HG03060 (cell line): Measurements from ENCODE around the gene ULK4.
"Not testable (repeated sequence)": the region's sequence is repeated elsewhere in the genome, so short reads cannot be mapped to it uniquely, and the experiment has no call there.

Source experiments
- ATAC-seq: cut with Tn5 transposase; IDR thresholded peaks from one replicate; pipeline ENCODE4 v1.9.1; 2021; ENCODE audit warnings: low read depth, moderate number of reproducible peaks; ENCODE audit not compliant: unreplicated experiment

Gene ULK4

DNA sequence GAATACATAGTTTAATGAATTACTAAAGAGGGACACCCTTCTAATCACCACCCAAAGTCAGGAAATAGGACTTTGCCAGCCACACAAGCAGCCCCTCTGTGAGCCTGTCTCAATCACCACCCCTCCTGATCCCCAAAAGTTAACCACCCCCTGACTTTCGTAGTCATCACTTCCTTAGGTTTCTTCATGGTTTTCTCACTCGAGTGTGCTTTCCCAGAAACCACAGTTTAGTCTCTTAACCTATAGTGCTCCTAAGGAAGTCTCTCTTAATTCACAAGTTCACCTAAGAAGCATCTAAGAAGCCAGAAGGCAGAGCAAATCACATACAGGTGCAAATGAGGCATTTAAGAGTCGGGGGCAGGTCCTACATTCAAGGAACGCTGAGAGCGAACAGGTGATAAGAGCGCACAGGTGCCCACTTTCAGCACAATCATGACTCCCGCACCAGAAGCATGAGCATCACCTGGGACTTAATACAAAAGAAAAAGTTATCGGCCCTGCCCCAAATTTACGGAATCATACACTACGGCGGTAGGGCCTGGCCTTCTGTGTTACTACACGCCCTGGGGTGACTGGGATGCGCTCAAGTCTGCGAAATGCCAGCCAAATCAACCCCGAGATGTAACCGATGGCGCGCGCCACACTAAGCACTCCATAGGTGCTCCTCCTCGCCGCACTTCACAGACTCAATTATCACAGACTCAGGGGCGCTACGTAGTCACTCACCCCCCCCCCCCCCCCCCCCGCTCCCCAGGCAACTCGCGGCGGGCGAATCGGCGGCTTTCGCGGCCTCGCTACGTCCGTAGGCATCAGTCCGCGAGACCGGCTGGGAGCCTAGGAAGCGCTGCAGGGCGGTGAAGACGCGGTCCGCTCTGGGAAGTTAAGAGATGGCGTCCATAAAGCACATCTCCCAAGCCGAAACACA lies 815 bp downstream of the ULK4 start:
- ATAC-seq, result peak; percentile 2

DNA sequence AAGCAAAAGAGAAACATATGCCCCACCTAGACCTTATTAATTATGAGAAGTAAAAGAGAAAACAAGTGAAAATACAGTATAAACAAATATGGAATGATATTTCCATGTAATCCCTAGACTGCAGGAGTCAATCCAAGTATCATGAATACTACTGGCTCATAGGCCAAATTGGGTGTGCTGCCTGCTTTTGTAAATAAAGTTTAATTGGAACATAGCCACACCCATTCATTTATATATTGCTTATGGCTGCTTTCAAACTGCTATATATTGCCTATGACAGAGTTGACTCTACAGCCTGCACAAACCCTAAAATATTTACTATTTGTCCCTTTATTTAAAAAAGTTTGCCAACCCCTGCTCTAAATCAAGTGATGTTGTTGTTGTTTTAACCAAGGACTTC lies 5.3 kb downstream of the ULK4 start:
- ATAC-seq, result no peak

DNA sequence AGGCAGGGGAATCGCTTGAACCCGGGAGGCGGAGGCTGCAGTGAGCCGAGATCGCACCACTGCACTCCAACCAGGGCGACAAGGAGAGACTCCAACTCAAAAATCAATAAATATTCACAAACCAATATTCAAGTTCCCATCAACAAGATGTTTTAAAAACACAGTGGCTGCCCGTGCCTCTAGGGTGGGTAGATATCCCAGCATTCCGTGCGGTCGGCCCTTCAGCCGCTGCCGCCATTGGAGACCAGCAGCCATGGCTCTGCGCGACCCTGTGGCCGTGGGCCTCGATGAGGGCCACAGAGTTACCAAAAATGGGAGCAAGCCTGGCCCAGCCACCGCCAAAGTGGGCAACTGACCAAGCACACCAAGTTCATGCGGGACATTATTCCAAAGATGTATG lies 6.7 kb downstream of the ULK4 start:
- ATAC-seq, result no peak

DNA sequence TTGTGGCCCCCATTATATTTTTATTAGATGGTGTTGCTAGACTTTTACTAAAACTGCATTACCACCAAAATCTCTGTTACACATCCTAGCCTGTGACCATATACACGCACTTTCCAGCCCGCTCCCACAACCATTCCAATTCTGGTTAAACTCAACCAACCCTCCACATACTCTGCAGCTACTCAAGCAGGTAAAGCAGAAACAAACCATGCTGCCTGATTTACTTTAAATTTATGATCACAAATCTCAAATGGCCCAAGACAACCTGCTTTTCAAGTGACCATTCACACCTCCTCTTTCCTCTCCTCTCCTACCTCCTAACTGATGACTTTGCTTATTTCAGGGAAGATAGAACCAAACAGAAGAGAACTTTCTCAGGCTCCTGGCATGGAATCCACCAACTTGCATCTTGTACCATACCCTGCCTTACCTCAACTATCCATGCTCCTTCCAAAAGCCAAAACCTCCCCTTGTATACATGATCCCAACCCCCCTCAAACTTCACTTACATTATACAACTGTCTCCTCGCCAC lies 18.5 kb downstream of the ULK4 start:
- ATAC-seq, result no peak

DNA sequence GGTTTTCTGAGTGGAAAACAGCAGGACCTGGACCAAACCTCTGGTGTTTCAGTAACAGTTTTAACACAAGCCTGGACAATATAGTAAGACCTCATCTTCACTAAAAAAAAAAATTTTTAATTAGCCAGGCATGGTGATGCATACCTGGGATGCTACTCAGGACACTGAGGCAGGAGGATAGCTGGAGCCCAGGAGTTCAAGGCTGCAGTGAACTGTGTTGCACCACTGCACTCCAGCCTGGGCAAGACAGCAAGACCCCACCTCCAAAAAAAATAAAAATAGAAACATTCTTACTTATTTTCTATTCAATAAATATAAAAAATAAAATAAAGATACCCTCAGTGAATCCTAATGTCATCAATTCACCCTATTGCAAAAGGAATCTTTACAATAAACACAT lies 21.5 kb downstream of the ULK4 start:
- no peak for ATAC-seq

DNA sequence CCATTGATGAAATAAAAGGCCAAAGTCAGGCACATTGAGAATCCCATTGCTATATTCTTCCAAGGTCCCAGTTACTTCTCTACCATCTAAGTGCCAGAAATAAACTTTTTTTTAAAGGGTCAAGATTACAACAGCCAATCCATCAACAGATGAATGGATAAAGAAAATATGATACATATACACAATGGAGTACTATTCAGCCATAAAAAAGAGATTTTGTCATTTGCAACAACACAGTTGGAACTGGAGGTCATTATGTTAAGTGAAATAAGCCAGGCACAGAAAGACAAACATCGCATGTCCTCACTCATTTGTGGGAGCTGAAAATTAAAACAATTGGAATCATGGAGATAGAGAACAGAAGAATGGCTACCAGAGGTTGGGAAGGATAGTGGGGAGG lies 25.5 kb downstream of the ULK4 start:
- ATAC-seq, result no peak

DNA sequence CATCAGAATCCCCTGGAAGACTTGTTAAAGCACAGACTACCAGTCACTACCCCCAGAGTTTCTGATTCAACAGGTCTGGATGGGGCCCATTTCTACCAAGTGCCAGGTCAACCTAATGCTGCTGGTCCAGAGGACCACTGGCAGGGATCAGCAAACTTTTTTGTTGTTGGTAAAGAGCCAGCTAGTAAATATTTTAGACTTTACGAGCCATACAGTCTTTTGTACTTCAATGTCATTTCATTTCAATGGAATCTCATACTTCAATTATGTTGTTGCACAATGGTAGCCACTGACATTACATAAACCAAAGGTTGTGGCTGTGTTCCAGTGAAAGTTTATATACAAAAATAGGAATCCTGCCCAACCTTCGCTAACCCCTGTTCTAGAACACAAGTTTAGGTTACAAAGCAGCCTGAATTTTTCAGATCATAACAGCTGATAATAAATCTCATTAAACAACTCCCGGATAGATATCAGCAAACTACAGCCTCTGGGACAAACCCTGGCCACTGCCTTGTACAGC lies 28.7 kb downstream of the ULK4 start:
- ATAC-seq, result no peak

DNA sequence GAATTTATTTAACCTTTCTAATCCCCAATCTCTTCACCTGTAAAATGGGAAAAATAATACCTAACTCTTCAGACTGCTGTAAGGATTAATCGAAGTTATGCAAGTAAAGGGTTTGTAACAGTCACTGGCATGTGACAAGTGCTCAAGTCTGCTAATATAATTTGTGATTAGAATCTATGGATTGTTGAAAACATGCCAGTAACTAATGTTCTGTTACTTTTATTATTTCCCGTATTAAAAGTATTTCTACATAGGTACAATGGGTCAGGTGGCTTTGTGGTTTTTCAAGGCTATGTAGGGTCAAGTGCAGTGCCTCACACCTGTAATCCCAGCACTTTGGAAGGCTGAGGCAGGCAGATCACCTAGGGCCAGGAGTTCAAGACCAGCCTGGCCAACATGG lies 29.4 kb downstream of the ULK4 start:
- ATAC-seq, result no peak

DNA sequence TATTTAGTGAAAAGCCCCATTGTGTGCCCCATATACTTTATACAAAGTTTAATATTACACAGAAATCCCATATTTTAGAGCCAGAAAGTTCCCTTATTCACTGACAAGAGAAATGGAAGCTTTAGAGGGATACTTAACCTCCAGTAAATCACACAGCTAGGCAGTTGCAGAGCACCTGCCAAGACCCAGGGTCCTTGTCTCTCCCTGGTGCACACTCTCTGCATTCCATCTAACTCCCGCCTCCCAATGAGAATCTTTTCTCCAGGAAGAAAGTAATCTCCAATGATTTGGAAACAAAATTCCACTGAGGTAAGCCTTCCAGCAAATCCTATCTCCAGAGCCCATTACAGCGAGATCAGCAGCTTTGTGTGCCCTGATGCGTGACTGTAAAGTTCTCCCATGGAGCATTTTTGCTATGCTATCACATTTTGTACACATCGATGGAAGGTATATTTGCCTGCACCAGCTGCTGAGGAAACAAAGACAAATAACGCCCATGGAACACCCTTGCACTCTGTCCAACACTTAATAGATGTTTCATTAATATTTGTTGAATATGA lies 41.4 kb downstream of the ULK4 start:
- no peak for ATAC-seq

DNA sequence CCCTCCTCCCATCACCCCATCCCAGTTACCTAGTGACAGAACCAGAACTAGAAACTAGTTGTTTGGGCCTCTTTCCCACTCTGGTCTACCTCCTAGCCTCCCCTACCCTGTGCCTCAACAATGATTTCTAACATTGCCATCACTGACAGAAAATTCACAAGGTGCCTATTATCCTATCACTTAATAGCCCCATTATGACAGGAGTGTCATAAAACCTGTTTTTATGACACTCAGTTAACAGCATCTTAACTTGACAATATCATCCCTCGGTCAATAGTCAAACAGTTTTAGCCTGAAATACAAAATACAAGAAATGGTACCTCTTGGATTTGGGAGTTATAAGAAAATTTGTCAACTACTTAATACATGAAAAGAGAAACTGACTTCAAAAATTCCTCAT lies 46.5 kb downstream of the ULK4 start:
- ATAC-seq, result no peak

DNA sequence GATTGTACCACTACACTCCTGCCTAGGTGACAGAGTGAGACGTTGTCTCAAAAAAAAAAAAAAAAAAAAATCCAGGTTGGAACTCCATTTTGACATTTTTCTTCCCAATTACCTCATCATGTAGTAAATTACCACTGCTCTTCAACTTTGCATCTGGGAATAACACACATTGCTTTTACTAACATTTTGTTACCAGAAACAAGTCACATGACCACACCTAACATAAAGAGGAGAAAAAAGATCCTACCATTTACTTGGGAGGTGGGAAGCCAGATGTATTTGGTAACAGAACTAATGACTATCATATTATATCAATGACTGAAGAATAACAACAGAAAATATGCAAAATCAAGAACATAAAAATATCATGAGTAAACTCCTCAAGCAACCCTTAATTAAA lies 49.6 kb downstream of the ULK4 start:
- no peak for ATAC-seq

DNA sequence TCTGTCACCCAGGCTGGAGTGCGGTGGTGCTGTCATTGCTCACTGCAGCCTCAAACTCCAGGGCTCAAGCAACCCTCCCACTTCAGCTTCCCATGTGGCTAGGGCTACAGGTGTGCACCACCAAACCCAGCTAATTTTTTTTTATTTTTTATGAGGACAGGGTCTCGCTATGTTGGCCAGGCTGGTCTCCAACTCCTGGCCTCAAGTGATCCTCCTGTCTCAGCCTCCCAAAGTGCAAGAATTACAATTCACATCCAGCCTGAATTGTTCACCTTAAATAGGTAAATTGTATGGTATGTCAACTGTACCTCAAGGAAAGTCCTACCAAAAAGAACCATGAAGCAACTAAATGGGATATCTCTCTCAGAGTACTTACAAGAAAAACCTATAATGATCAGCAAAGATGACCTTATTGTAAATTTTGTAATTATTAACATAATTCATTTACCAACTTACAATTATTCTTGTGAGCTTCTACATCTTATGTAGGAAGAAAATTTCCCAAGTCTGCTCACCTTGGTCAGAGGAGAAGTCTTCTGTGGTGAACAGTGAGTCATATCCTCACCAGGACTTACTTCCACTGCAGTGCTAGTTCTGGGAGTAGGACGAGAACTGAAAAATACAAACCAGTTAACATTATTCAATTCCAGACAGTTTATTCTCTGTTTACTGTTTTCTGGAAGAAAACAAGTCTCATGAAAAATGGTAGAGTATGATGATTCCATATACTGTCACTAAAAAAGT lies 54.4 kb downstream of the ULK4 start:
- no peak for ATAC-seq

DNA sequence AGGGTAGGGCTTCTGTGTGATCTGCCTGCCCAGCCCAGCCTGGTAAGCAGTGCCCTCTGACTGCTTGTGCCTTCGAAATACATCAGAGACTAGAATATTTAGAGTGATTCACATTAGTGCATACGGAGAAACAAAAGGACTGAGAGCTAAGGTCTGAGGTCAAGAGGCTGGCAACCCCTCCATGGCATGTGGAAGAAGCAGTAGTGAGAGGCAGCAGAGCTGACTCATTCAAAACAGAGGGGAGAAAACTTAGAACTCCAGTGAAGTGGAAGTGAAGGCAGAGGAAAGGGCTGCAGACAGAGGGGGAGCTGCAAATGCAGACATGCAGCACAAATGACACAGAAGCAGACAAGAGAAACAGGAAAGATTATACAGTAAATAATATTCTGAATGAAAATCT lies 61.6 kb downstream of the ULK4 start:
- ATAC-seq, result no peak

DNA sequence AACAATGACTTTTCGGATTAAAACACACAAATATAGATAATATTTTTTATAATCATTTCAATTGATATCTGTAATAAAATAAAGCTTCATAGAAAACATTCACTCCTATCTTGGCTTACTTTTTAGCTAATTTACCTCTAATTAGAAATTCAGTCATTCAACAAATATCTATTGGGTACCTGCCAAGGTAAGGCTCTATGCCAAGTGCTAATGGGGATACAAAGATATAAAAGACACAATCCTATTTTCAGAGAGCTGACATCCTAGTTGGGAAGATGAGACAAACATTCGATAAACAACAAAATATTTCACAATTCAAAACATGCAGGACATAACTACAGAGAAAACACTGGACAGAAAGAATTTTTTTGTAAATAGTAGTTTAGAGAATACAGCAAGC lies 63.3 kb downstream of the ULK4 start:
- no peak for ATAC-seq

DNA sequence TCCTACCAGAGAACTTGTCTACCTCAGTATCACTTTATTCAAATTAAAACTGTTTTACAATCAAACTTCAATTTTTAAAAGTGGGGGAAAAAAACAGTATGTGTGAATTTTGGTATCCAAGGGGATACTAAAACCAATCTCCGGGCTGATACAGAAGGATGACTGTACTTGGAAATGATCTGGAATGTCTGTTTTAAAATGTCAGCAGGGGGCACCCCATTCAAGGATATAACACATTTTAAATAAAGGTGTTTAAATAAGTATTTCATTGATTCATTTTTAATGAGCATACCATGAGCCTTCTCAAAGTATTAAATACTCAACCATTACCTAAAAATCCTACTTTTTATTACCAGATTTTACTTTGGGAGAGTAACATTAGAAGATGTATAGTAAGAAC lies 67.9 kb downstream of the ULK4 start:
- ATAC-seq, result no peak

DNA sequence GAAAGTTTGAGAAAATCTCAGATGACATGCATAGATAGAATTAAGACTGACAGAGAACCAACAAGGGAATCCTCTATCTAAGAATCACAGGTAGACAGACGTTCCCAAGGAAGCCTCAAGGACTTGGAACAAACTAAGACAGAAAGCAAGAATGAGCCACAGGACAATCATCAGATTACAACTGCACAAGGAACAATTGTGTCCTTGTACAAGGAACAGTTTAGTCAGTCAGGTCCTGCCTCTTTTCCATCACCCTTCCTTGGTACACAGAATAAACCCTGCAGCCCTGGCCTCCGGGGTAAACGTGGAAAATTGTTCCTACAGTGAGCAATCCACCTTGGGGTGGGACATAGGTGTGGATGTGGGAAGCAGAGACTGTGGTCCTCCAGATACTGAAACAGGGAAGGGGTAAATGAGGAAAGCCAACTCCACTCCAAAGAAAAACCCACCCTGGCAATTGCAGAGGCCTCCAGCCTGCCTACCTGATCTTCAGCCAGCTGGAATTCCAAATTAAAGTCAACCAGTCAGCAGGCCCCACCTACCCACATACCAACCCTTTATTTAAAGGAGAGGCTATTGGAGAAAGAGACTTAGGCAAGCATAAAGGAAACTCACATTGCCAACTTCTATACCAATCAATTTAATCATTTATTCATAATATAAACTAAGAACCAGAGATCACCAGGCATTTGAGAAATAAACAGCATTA lies 73.4 kb downstream of the ULK4 start:
- ATAC-seq, result no peak

DNA sequence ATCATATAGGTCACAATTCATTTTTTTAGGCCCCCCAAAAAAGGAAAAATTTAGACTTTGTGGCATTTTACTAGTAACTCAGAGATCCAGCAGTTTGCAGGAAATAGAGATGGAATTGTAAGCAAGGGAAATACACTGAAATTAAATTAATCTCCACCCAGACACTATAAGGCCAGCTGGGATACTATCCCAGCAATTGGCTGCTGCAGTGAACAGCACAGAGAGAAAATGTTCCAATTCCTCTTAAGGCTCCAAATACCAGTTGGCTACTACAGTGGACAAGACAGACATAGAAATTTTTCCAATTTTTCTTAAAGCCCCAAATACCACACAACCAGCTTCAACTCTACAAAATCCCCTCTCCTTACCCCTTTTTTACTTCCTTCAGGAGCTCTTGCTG lies 78.9 kb downstream of the ULK4 start:
- ATAC-seq, result no peak

DNA sequence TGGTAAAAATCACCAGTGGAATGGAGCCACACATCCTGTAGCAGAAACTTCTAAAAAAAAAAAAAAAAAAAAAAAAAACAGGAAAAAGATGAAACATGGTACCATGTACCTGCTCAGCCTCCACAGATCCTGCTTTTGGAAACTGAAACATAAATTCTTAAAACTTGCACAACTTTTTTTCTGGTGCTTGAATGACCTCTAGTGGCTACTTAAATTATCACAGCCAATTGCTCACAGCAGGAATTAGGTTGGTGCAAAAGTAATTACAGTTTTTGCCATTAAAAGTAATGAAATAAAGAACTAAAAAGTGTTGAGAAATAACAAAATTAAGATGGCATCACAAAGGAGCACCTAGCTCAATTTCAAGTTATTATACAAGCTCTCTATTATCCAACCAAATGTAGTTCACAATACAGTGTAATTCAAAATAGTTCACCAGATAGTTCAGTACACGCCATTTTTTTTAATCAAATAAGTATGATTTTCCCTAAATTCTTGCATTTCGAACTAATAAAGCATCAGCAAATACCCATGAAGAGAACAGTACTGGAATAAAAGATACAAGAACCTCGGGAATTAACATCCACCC lies 80.6 kb downstream of the ULK4 start:
- no peak for ATAC-seq

DNA sequence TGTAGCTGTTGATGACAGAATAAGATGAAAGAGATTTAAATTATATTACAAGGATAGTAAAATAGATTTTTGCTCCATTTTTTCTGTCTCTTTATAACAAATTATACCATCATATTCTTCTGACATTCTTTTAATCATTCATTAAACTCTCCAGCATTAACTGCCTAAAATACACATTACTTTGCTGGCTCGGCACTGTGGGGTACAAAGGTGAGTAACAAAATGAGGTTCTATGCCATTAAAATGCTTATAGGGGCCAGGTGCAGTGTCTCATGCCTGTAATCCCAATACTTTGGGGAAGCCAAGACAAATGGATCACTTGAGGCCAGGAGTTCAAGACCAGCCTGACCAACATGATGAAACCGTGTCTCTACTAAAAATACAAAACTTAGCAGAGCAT lies 81.5 kb downstream of the ULK4 start:
- ATAC-seq, result no peak

DNA sequence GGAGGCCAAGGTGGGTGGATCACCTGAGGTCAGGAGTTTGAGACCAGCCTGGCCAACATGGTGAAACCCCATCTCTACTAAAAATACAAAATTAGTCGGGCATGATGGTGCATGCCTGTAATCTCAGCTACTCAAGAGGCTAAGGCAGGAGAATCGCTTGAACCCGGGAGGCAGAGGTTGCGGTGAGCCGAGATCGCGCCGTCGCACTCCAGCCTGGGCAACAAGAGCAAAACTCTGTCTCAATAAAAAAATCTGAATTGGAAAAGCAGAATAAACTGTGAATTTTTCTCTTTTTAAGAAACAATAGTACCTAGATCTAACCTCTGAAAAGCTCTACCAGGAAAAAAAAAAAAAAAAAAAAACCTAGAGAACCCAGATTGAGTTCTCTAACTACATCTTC lies 84.2 kb downstream of the ULK4 start:
- not testable (repeated sequence) for ATAC-seq
